Progenitor cell of endocrine pancreas (in vitro differentiated cells): Measurements from ENCODE around the gene MRPL21. TPM values are rescaled to one million over a fixed set of nuclear protein-coding genes. Genes with fewer than 3 reads are reported as not detected.

Experiments used
- DNase-seq: peaks from one replicate; pipeline ENCODE4 v3.0.0; 2021; ENCODE audit warnings: low spot score; ENCODE audit not compliant: unreplicated experiment
- H3K27ac Mint-ChIP-seq: 2 replicates; pipeline ENCODE4 v1.8.0; 2021; ENCODE audit warnings: mild to moderate bottlenecking, moderate library complexity, mixed read lengths
- H3K27me3 Mint-ChIP-seq: 2 replicates; pipeline ENCODE4 v1.8.0; 2021; ENCODE audit warnings: mixed read lengths
- H3K36me3 Mint-ChIP-seq: 2 replicates; pipeline ENCODE4 v1.8.0; 2022; ENCODE audit warnings: mixed read lengths; ENCODE audit not compliant: insufficient read depth
- H3K4me1 Mint-ChIP-seq: 2 replicates; pipeline ENCODE4 v1.8.0; 2021; ENCODE audit warnings: low read depth, mixed read lengths
- H3K4me3 Mint-ChIP-seq: 2 replicates; pipeline ENCODE4 v1.8.0; 2021; ENCODE audit warnings: low read depth, mild to moderate bottlenecking, moderate library complexity, mixed read lengths
- H3K9me3 Mint-ChIP-seq: 2 replicates; pipeline ENCODE4 v1.8.0; 2021; ENCODE audit warnings: low read depth, mixed read lengths
- total RNA-seq: library from RNA; stranded (reverse); gene quantifications from 2 replicates; pipeline ENCODE4 v1.2.1, GENCODE V29; 2021
- TF ChIP-seq, protein P1 (sequence below): fragments of 200-600 bp; sonication (generic); IDR thresholded peaks from one replicate; pipeline ENCODE4 v1.5.0; 2021; ENCODE audit warnings: antibody characterized with exemption, mild to moderate bottlenecking; ENCODE audit not compliant: unreplicated experiment

MRPL21 gene
- total RNA-seq, 1 donor from 2014 or later, result 54.0 TPM

DNA sequence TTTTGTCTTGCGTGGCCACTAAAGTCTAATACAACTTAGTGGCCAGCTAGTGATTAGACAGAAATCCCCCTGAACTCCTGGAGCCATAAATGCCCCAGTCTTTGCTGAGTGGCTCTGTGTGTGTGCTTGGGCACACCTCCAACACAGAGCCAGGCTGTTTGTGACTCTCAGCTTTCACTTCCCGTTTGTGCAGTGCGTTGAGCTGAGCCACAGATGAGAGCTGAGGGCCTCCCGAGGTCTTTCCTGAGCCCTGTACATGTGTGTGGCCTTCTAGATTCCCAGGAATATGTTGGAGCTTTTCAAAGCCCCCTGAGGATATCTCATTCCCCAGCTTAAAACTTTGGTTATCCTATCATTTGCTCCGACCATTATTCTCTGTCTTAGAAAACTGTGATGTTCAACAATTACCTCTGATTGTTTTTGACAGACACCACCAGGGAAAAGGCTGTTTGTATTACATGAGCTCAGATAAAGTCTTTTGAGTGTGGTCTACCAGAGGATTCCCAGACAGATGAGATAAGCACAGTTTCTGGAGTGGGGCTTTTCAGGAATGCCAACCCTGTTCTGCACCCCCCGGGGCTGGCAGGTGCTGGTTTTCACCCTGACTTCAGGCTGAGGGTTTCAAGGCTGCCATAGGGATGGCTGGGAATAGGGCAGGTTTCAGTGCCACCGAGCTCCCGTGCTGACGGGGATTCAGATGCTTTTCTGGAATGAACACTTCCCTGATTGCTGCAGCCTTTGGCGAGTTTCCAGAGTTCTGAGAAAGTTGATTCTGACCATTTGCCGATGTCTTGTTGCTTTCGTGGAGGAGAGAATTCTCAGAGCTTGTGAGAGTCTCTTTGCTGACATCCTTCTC, 23.9 kb upstream of the MRPL21 start:
- H3K36me3 Mint-ChIP-seq, result peaks cover 54% of the 10 kb centered on the region
- no peaks in the 10 kb centered on the region for H3K27me3 Mint-ChIP-seq
- H3K4me1 Mint-ChIP-seq, result no peaks in the 10 kb centered on the region
- no peak overlapping the region for H3K27ac Mint-ChIP-seq
- peaks cover 17% of the 10 kb centered on the region for H3K9me3 Mint-ChIP-seq
- H3K4me3 Mint-ChIP-seq, result no peak overlapping the region
- no peak for DNase-seq
- TF ChIP-seq, protein P1, sequence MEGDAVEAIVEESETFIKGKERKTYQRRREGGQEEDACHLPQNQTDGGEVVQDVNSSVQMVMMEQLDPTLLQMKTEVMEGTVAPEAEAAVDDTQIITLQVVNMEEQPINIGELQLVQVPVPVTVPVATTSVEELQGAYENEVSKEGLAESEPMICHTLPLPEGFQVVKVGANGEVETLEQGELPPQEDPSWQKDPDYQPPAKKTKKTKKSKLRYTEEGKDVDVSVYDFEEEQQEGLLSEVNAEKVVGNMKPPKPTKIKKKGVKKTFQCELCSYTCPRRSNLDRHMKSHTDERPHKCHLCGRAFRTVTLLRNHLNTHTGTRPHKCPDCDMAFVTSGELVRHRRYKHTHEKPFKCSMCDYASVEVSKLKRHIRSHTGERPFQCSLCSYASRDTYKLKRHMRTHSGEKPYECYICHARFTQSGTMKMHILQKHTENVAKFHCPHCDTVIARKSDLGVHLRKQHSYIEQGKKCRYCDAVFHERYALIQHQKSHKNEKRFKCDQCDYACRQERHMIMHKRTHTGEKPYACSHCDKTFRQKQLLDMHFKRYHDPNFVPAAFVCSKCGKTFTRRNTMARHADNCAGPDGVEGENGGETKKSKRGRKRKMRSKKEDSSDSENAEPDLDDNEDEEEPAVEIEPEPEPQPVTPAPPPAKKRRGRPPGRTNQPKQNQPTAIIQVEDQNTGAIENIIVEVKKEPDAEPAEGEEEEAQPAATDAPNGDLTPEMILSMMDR, result no peak

DNA sequence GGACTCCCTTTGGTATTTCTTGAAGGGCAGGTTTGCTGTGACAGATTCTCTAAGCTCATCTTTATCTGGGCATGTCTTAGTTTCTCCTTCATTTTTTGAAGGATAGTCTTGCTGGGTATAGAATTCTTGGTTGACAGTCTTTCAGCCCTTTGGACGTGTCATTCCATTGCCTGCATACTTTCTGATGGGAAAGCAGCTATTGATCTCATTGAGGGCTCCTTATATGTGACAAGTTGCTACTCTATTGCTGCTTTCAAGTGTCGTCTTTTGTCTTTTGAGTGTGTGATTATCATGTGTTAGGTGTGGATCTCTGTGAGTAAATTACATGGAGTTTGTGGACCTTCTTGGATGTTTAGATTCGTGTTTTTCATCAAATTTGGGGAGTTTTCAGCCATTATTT, 22.0 kb upstream of the MRPL21 start:
- Mint-ChIP-seq H3K4me1 (no peaks in the 10 kb centered on the region), H3K9me3 (peaks cover 17% of the 10 kb centered on the region), H3K27ac (no peak overlapping the region), H3K36me3 (peaks cover 59% of the 10 kb centered on the region), H3K27me3 (no peaks in the 10 kb centered on the region), H3K4me3 (no peak overlapping the region)
- DNase-seq, result no peak
- TF ChIP-seq, protein P1, result no peak

DNA sequence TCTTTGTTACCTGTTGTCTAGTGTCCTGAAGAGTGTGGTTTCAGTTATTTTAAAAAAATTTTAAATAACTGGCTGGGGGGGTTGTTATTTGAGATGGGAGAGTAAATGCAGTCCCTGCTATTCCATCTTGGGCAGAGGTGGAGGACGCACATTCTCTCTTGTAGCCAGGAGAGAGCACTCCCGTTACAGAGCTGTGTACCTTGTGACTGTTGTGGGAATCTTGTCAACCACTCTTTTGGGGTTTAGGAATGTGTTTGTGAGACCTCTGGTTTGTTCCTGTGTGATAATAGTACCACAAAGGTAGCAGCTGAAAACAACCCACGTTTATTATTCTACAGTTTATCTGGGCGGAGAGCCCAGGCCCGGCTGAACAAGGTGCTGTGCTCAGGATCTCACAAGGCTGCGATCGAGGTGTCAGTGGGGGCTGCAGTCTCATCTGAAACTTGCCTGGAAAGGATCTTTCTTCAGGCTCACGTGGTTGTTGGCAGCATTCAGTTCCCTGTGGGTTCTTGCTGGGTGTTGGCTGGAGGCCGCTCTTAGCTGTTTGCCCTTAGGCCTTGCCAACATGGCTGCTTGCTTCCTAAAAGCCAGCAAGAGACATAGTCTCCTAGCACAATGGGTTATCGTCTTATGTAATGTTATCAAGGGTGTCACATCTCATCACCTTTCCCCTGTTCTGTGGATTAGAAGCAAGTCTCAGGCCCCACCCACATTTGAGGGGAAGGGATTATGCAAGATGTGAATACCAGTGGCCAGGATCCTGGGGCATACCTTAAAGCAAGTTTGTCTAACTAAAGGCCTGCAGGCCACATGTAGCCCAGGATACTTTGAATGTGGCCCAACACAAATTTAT, 20.7 kb upstream of the MRPL21 start:
- no peaks in the 10 kb centered on the region for H3K4me1 Mint-ChIP-seq
- peaks cover 17% of the 10 kb centered on the region for H3K9me3 Mint-ChIP-seq
- no peak for DNase-seq
- TF ChIP-seq, protein P1, result no peak
- no peak overlapping the region for H3K27ac Mint-ChIP-seq
- no peak overlapping the region for H3K4me3 Mint-ChIP-seq
- H3K36me3 Mint-ChIP-seq, result peaks cover 62% of the 10 kb centered on the region
- no peaks in the 10 kb centered on the region for H3K27me3 Mint-ChIP-seq

DNA sequence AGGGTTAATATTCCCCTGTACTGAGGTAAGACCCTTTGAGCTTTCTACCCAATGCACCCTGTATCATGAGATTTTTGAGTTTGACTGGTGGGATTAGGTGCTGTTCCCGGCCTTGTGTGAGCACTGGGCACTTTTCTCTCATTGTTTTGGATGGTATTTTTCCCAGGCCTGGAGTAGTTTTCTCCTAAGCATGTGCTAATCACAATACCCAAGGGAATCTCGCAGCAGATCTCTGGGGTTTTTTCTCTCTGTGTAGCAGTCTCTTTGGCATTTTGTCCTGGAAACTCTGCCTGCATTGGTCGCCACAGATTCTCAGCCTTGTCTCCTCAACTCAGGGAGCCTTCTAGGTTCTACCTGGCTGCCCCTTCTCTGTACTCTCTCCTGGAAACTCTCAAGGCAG, 20.0 kb upstream of the MRPL21 start:
- peaks cover 17% of the 10 kb centered on the region for H3K9me3 Mint-ChIP-seq
- no peaks in the 10 kb centered on the region for H3K4me1 Mint-ChIP-seq
- no peak overlapping the region for H3K4me3 Mint-ChIP-seq
- DNase-seq, result no peak
- peaks cover 64% of the 10 kb centered on the region for H3K36me3 Mint-ChIP-seq
- no peak overlapping the region for H3K27ac Mint-ChIP-seq
- TF ChIP-seq, protein P1, result no peak
- no peaks in the 10 kb centered on the region for H3K27me3 Mint-ChIP-seq

DNA sequence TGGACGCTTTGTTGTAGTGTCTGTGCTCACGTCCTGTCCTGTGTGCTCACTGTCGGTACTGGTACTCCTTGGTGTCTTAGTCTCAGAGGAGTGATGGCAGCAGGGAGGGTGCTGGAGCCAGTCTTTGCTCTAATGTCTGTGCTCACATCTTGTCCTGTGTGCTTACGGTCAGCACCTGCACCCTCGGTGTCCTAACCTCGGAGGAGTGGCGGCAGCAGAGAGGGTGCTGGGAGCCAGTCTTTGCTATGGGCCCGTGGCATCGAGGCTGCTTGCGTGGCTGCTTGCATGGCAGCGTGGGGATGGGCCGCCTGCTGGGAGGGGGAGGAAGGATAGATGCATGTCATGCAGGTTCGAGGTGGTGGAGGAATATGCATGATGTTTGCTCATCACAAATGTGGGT, 12.8 kb upstream of the MRPL21 start:
- H3K4me1 Mint-ChIP-seq, result no peaks in the 10 kb centered on the region
- TF ChIP-seq, protein P1, result no peak
- no peaks in the 10 kb centered on the region for H3K27me3 Mint-ChIP-seq
- no peak overlapping the region for H3K4me3 Mint-ChIP-seq
- no peak overlapping the region for H3K27ac Mint-ChIP-seq
- no peak for DNase-seq
- H3K9me3 Mint-ChIP-seq, result no peaks in the 10 kb centered on the region
- peaks cover 30% of the 10 kb centered on the region for H3K36me3 Mint-ChIP-seq
